ENCODE data around the gene FHOD3. TPM values are rescaled to one million over a fixed set of nuclear protein-coding genes. Genes with fewer than 3 reads are reported as not detected.

Gene FHOD3
- total RNA-seq, 2 donors from 2014 or later = 2.8 to 3.1 TPM

DNA sequence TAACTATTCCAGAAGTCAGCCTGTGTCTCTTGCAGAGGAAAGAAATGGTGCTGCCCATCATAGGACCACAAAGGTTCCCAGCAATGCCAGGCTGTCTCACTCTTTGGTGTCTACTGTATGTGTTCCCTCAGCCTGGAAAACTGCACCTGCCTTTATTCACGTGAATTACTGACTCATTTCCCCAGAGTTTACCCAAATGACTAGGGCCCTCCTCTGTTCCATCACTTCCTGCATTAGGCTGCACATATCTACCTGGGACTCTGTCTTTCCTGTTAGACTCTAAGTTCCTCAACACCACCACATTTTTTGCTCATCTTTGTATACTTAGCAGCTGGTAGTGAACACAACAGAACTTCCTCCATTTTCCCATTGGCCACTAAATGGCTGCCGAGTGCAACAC, 188.3 kb downstream of the FHOD3 start:
- no peaks in the 10 kb centered on the region for H3K36me3 ChIP-seq (ENCODE audit: control insufficient read depth, insufficient read depth, low read length)
- H3K27me3 Mint-ChIP-seq (ENCODE audit: insufficient read depth) = no peaks in the 10 kb centered on the region
- no peak overlapping the region for H3K27ac Mint-ChIP-seq
- H3K4me1 Mint-ChIP-seq = peaks cover 16% of the 10 kb centered on the region
- no peaks in the 10 kb centered on the region for H3K9me3 Mint-ChIP-seq
- 93 to 94% methylated on average over 2 of the region's 2 CpGs for WGBS, 2 experiments (ENCODE audit: insufficient coverage in 1 of 2, insufficient read length in 1 of 2)
- H3K9ac ChIP-seq (ENCODE audit: extremely low read depth, low read length, poor library complexity, severe bottlenecking) = no peak overlapping the region
- no peaks in the 10 kb centered on the region for H3K36me3 Mint-ChIP-seq (ENCODE audit: low read depth)
- TF ChIP-seq, protein P1, sequence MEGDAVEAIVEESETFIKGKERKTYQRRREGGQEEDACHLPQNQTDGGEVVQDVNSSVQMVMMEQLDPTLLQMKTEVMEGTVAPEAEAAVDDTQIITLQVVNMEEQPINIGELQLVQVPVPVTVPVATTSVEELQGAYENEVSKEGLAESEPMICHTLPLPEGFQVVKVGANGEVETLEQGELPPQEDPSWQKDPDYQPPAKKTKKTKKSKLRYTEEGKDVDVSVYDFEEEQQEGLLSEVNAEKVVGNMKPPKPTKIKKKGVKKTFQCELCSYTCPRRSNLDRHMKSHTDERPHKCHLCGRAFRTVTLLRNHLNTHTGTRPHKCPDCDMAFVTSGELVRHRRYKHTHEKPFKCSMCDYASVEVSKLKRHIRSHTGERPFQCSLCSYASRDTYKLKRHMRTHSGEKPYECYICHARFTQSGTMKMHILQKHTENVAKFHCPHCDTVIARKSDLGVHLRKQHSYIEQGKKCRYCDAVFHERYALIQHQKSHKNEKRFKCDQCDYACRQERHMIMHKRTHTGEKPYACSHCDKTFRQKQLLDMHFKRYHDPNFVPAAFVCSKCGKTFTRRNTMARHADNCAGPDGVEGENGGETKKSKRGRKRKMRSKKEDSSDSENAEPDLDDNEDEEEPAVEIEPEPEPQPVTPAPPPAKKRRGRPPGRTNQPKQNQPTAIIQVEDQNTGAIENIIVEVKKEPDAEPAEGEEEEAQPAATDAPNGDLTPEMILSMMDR (conservative IDR thresholded peaks at IDR 0.05) = no peak
- no peak for DNase-seq
- no peaks in the 10 kb centered on the region for H3K9me3 ChIP-seq (ENCODE audit: control insufficient read depth, low read length)
- H3K4me3 ChIP-seq (ENCODE audit: low read length) = no peak overlapping the region
- no peak overlapping the region for H3K4me3 Mint-ChIP-seq
- H3K27ac ChIP-seq (ENCODE audit: low read depth, low read length) = no peak overlapping the region
- H3K27me3 ChIP-seq (ENCODE audit: control insufficient read depth, insufficient read depth, low read length, poor library complexity, severe bottlenecking) = no peaks in the 10 kb centered on the region
- peaks cover 10% of the 10 kb centered on the region for H3K4me1 ChIP-seq (ENCODE audit: control insufficient read depth, insufficient read depth, low read length)

- WGBS, 2 experiments (ENCODE audit: insufficient coverage in 1 of 2, insufficient read length in 1 of 2) = 80 to 83% methylated on average over 2 of the region's 2 CpGs
- no peaks in the 10 kb centered on the region for H3K36me3 ChIP-seq (ENCODE audit: control insufficient read depth, insufficient read depth, low read length)
- H3K27ac ChIP-seq (ENCODE audit: low read depth, low read length) = no peak overlapping the region
- Mint-ChIP-seq H3K9me3 (no peaks in the 10 kb centered on the region), H3K4me3 (no peak overlapping the region), H3K36me3 (ENCODE audit: low read depth) (no peaks in the 10 kb centered on the region), H3K4me1 (no peaks in the 10 kb centered on the region), H3K27me3 (ENCODE audit: insufficient read depth) (no peaks in the 10 kb centered on the region), H3K27ac (no peak overlapping the region)
- TF ChIP-seq, protein P1 (conservative IDR thresholded peaks at IDR 0.05) = no peak
- no peaks in the 10 kb centered on the region for H3K9me3 ChIP-seq (ENCODE audit: control insufficient read depth, low read length)
- H3K9ac ChIP-seq (ENCODE audit: extremely low read depth, low read length, poor library complexity, severe bottlenecking) = no peak overlapping the region
- no peaks in the 10 kb centered on the region for H3K27me3 ChIP-seq (ENCODE audit: control insufficient read depth, insufficient read depth, low read length, poor library complexity, severe bottlenecking)
- no peak overlapping the region for H3K4me3 ChIP-seq (ENCODE audit: low read length)
- DNase-seq = no peak
- H3K4me1 ChIP-seq (ENCODE audit: control insufficient read depth, insufficient read depth, low read length) = no peaks in the 10 kb centered on the region
Measured at GRCh38 chr18:36488131-36488530, 190.6 kb downstream of the FHOD3 start.

DNA sequence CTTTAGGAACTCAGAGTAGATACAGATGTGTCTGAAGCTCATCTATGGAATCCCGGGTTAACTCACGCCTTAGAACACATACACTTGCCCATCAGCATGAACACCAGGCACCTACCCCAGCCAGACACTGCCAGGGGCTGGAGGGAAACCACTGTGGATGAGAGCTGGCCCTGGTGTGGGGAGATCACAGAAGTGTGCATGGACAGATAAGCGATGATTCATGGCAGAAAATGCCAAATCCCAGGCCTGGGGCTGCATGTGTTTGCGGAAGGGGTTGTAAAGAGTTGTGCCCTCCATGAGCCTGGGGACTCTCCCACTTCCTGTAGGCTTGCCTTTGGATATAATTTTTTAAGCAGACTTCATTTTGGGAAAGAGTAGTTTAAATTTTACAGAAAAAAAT, 193.4 kb downstream of the FHOD3 start:
- TF ChIP-seq, protein P1 (conservative IDR thresholded peaks at IDR 0.05) = no peak
- no peak for DNase-seq
- H3K9me3 Mint-ChIP-seq = no peaks in the 10 kb centered on the region
- H3K4me3 Mint-ChIP-seq = no peak overlapping the region
- Histone ChIP-seq H3K36me3 (ENCODE audit: control insufficient read depth, insufficient read depth, low read length) (no peaks in the 10 kb centered on the region), H3K4me3 (ENCODE audit: low read length) (no peak overlapping the region), H3K27ac (ENCODE audit: low read depth, low read length) (no peak overlapping the region), H3K9ac (ENCODE audit: extremely low read depth, low read length, poor library complexity, severe bottlenecking) (no peak overlapping the region), H3K27me3 (ENCODE audit: control insufficient read depth, insufficient read depth, low read length, poor library complexity, severe bottlenecking) (no peaks in the 10 kb centered on the region), H3K4me1 (ENCODE audit: control insufficient read depth, insufficient read depth, low read length) (peaks cover 5% of the 10 kb centered on the region), H3K9me3 (ENCODE audit: control insufficient read depth, low read length) (no peaks in the 10 kb centered on the region)
- WGBS, 2 experiments (ENCODE audit: insufficient coverage in 1 of 2, insufficient read length in 1 of 2) = 93 to 100% methylated on average over 2 to 4 of the region's 4 CpGs
- H3K36me3 Mint-ChIP-seq (ENCODE audit: low read depth) = no peaks in the 10 kb centered on the region
- H3K4me1 Mint-ChIP-seq = peaks cover 16% of the 10 kb centered on the region
- H3K27me3 Mint-ChIP-seq (ENCODE audit: insufficient read depth) = no peaks in the 10 kb centered on the region
- no peak overlapping the region for H3K27ac Mint-ChIP-seq
